Right lobe of liver (tissue), 4 donors: Measurements from ENCODE around the gene SPCS3.

Experiments
- POLR2A ChIP-seq: fragments of 450-650 bp; IDR thresholded peaks from one replicate; pipeline ENCODE4 v1.6.1; 2017; ENCODE audit warnings: antibody characterized with exemption, mild to moderate bottlenecking
- TF ChIP-seq, protein P1 (sequence below), 4 donors: fragments of 200-600 bp in 3 of 4; fragments of 450-650 bp in 1 of 4; IDR thresholded peaks; one replicate each; pipeline versions ENCODE4 v1.5.1 to v1.8.0; 2016 to 2022; ENCODE audit warnings: antibody characterized with exemption in 4 of 4, mild to moderate bottlenecking in 2 of 4
- donor health status: DM: no; HTN: no; CAD: no.
- donor health status: DM: no; HTN: no; CAD: no.
- donor health status: DM: no; HTN: yes; CAD: no.

DNA sequence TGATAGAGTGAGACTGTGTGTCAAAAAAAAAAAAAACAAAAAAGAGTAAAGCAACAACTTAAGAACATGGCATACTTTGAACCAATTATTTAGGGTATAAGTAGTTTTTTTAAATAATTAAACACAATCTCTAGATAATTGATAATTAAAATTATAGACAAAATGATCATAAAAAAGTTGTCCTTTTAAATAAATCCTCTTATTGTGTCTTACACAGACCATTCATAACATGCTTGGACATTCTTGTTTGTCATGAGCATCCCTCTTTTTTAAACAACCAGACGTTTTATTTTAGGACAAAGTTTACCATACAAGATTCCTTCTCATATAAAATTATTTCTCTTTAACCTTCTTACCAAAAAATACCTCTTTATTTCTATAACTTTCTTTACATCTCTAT lies 35.1 kb downstream of the SPCS3 start:
- no peak for TF ChIP-seq POLR2A
- TF ChIP-seq, protein P1, sequence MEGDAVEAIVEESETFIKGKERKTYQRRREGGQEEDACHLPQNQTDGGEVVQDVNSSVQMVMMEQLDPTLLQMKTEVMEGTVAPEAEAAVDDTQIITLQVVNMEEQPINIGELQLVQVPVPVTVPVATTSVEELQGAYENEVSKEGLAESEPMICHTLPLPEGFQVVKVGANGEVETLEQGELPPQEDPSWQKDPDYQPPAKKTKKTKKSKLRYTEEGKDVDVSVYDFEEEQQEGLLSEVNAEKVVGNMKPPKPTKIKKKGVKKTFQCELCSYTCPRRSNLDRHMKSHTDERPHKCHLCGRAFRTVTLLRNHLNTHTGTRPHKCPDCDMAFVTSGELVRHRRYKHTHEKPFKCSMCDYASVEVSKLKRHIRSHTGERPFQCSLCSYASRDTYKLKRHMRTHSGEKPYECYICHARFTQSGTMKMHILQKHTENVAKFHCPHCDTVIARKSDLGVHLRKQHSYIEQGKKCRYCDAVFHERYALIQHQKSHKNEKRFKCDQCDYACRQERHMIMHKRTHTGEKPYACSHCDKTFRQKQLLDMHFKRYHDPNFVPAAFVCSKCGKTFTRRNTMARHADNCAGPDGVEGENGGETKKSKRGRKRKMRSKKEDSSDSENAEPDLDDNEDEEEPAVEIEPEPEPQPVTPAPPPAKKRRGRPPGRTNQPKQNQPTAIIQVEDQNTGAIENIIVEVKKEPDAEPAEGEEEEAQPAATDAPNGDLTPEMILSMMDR (IDR thresholded peaks at IDR 0.05): no peak
